Epithelial cell of esophagus (primary cell): ENCODE results near the gene SORL1.

Experiments
- DNase-seq: peaks from one replicate; pipeline ENCODE4 v3.0.0; 2010; ENCODE audit warnings: low read depth
- H3K4me3 ChIP-seq: 2 replicates; pipeline ENCODE4 v1.5.1; 2011; ENCODE audit warnings: mild to moderate bottlenecking, low read length, control low read depth
- TF ChIP-seq, protein P1 (sequence below): IDR thresholded peaks from 2 replicates; pipeline ENCODE4 v1.5.1; 2011; ENCODE audit warnings: low read depth, mild to moderate bottlenecking, low read length, control low read depth, inconsistent platforms; ENCODE audit not compliant: insufficient read depth; ENCODE audit errors: missing control alignments

The SORL1 gene

DNA sequence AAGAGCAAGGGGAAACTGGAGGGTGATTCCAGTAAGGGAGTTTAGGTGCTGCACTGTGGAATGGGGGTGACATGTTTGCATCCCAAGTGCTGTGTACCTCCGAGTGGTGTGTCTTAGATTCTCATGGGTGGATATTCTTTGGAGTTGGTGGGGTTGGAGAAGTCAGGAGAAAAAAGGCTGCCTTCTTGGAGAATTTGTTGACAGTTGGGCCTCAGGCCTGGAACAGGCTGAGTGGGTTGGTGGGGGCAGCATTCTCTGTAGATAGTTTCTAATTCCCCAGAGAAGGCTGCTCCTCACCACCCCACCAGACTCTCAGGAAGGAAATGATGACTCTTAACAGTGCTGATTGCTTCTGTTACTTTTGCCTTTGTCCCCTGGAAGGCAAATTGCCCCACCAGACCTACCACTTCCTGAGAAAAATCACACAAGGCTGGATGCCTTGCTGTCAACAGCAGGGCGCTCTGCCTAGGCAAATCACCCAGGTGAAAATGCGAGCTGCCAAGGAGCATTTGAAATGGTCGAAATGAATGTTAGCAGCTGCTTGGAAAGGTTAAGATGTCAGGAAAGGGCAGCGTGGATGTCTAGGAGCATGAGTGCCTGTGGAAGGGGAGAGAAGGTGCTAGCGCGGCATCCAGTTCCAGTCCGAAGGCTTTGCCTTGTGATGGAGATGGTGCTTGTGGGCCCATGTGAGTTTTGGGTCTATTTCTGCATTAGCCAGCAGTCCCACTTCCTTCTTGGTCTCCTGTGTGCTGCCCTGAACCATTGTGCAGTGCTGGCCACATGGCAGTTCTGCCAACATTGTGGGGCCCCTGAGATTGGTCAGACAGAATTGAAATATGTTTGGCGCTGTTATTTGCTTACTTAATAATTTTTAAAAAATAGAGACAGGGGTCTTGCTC, 30.4 kb downstream of the SORL1 start:
- TF ChIP-seq, protein P1, sequence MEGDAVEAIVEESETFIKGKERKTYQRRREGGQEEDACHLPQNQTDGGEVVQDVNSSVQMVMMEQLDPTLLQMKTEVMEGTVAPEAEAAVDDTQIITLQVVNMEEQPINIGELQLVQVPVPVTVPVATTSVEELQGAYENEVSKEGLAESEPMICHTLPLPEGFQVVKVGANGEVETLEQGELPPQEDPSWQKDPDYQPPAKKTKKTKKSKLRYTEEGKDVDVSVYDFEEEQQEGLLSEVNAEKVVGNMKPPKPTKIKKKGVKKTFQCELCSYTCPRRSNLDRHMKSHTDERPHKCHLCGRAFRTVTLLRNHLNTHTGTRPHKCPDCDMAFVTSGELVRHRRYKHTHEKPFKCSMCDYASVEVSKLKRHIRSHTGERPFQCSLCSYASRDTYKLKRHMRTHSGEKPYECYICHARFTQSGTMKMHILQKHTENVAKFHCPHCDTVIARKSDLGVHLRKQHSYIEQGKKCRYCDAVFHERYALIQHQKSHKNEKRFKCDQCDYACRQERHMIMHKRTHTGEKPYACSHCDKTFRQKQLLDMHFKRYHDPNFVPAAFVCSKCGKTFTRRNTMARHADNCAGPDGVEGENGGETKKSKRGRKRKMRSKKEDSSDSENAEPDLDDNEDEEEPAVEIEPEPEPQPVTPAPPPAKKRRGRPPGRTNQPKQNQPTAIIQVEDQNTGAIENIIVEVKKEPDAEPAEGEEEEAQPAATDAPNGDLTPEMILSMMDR = no peak
- H3K4me3 ChIP-seq = no peak overlapping the region
- peak; percentile 28 for DNase-seq

DNA sequence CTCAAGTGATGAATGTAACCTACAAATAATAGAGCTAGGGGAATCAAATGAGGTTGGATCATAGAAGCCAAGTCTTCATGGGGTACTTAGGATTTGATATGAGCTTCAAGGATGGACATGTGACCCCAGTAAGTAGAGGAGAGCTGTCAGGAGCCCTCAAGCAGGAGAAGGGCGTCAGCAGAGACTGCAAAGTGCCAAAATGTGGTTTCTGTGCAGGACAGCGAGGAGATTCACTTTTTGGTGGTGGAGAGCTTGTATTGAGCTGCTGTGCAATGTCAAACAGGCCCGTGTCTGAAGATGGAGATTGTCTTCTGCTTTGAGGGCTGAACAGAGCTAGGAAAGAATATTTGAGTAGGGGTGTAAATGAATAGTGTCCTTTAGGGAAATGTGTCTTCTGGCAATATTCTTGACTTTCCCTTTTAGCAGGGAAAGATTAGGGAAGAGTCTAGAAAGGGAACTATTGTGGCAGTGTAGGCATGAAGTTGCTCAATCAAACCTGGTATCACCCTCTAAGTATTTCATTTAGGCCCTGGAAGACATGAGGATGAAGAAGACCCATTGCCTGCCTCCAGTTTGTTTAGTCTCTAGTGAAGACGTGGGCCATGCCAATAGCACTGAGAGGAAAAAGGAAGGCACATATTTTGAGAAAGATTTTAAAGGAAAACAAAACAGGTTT, 31.8 kb downstream of the SORL1 start:
- DNase-seq = no peak
- TF ChIP-seq, protein P1 = no peak
- H3K4me3 ChIP-seq = no peak overlapping the region

DNA sequence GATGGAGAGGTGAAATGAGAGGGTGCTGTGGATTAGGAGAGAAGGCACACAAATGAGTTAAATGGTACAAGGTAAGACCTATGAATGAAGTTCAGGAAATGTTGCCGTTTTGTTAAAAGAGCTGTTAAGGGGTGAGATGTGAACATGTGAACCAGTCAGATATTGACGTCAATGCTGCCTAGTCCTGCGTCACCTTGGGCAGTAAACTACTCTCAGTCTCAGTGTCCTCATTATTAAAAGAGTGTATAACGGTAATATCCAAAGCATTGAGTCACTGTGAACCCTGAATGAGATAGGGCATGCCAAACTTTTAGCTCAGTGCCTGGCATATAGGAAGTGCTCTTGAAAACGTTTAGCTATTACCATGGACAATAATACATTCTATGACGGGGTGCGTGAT, 33.1 kb downstream of the SORL1 start:
- TF ChIP-seq, protein P1 = no peak
- no peak for DNase-seq
- H3K4me3 ChIP-seq = no peak overlapping the region

DNA sequence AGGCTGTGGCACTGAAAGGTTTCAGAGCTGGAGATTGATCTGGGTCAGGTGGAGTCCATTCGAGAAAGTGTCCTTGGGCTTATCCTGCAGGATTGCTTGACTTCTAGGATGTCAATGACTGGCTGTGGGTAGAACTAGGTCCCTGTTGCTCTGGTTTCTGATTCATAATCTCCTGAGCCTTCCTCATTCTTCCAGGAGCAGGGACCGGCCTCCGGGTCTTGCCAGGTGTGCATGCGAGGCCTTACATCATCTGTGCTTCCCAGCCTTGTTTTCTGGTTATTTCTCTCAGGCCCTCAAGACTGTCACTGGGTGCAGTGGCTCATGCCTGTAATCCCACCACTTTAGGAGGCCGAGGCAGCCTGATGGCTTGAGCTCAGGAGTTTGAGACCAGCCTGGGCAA, 33.9 kb downstream of the SORL1 start:
- TF ChIP-seq, protein P1 = no peak
- peak; percentile 54 for DNase-seq

DNA sequence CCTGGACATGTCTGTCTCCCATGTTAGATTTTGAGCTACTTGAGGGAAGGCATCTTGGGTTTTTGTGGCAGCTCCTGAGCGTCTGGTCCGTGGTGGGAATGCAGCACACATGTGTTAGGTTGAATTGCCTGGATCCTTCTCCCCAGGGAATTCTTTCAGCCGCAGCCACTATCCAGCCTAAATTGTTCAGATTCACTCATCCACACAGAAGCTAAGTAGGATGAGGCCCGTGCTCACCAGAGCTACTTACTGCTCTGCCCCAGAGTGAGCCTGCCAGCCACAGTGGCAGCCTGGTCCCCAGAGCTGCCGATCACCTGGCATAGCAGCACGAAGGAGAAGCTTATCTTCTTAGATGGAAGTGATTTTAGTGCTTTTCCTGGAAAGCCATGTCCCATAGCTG, 35.1 kb downstream of the SORL1 start:
- no peak for DNase-seq
- TF ChIP-seq, protein P1 = no peak
- no peak overlapping the region for H3K4me3 ChIP-seq

More for the DNA sequence above, 33.9 kb downstream of the SORL1 start:
- no peak overlapping the region for H3K4me3 ChIP-seq

DNA sequence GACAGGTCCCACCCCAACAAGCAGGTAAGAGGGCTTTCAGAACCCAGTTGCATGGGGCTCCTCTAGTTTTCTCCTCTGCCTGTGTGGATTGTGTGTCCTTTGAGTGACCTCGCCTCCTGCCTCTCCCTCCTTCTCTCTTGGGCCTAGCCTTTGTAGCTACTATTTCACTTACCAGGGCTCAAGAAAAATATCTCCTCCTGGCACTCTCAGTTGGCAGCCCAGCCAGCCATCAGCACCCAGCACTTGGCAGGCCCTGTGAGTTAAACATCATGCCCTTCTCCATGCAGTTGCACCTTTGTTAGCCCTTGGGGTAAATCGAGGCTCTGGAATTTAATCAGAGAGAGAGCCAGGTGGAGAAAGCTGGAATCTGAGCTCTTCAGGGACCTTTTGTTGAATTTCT, 36.1 kb downstream of the SORL1 start:
- no peak for DNase-seq
- TF ChIP-seq, protein P1 = no peak
- H3K4me3 ChIP-seq = no peak overlapping the region
